GM23248 (cell line): Measurements from ENCODE around the gene ACTN1. TPM values are rescaled to one million over a fixed set of nuclear protein-coding genes. Genes with fewer than 3 reads are reported as not detected.
A peak's percentile ranks its signal among the peaks of the same experiment; 100 is the strongest.
"Not testable (repeated sequence)": the region's sequence is repeated elsewhere in the genome, so short reads cannot be mapped to it uniquely, and the experiment has no call there.

ENCODE experiments used
- DNase-seq: peaks from one replicate; pipeline ENCODE4 v3.0.0-alpha.2; 2015
- H2AFZ ChIP-seq: fragments of 200-600 bp; sonication (generic); 2 replicates; pipeline ENCODE4 v1.6.1; 2016; ENCODE audit warnings: antibody characterized with exemption
- H3F3A ChIP-seq: fragments of 200-600 bp; sonication (generic); 2 replicates; pipeline ENCODE4 v1.6.1; 2016; ENCODE audit warnings: mild to moderate bottlenecking, antibody characterized with exemption, mixed run types; ENCODE audit not compliant: insufficient read depth
- H3K27ac ChIP-seq: fragments of 200-600 bp; sonication (generic); 2 replicates; pipeline ENCODE4 v1.5.1; 2016; ENCODE audit warnings: mild to moderate bottlenecking
- H3K27me3 ChIP-seq: fragments of 200-600 bp; sonication (generic); replicated peaks from 2 replicates; pipeline ENCODE4 v1.6.1; 2016; ENCODE audit warnings: mild to moderate bottlenecking; ENCODE audit not compliant: insufficient read depth
- H3K36me3 ChIP-seq: fragments of 200-600 bp; sonication (generic); 2 replicates; pipeline ENCODE4 v1.6.1; 2016; ENCODE audit warnings: low read depth, mild to moderate bottlenecking
- H3K4me1 ChIP-seq: fragments of 200-600 bp; sonication (generic); 2 replicates; pipeline ENCODE4 v1.6.1; 2016; ENCODE audit warnings: mild to moderate bottlenecking; ENCODE audit not compliant: insufficient read depth
- H3K4me2 ChIP-seq: fragments of 200-600 bp; sonication (generic); one replicate; pipeline ENCODE4 v1.6.1; 2016; ENCODE audit warnings: mild to moderate bottlenecking; ENCODE audit not compliant: unreplicated experiment
- H3K4me3 ChIP-seq: fragments of 200-600 bp; sonication (generic); 2 replicates; pipeline ENCODE4 v1.5.1; 2016; ENCODE audit warnings: mild to moderate bottlenecking
- H3K79me2 ChIP-seq: fragments of 200-600 bp; sonication (generic); 2 replicates; pipeline ENCODE4 v1.6.1; 2016; ENCODE audit warnings: mild to moderate bottlenecking; ENCODE audit not compliant: insufficient read depth
- H3K9ac ChIP-seq: fragments of 200-600 bp; sonication (generic); 2 replicates; pipeline ENCODE4 v1.6.1; 2016; ENCODE audit warnings: mild to moderate bottlenecking
- H3K9me2 ChIP-seq: fragments of 200-600 bp; sonication (generic); 2 replicates; pipeline ENCODE4 v1.6.1; 2016; ENCODE audit warnings: mixed run types, mild to moderate bottlenecking, moderate library complexity; ENCODE audit not compliant: insufficient read depth
- H3K9me3 ChIP-seq: fragments of 200-600 bp; sonication (generic); one replicate; pipeline ENCODE4 v1.6.1; 2017; ENCODE audit warnings: low read depth
- H4K20me1 ChIP-seq: fragments of 200-600 bp; sonication (generic); 2 replicates; pipeline ENCODE4 v1.6.0; 2016; ENCODE audit not compliant: insufficient read depth
- EZH2 ChIP-seq: fragments of 200-600 bp; sonication (generic); IDR thresholded peaks from 2 replicates; pipeline ENCODE4 v1.6.1; 2018; ENCODE audit warnings: antibody characterized with exemption, mild to moderate bottlenecking; ENCODE audit not compliant: insufficient read depth, poor library complexity, severe bottlenecking
- EZH2phosphoT487 ChIP-seq: fragments of 200-600 bp; sonication (generic); IDR thresholded peaks from 2 replicates; pipeline ENCODE4 v1.6.1; 2018; ENCODE audit warnings: antibody characterized with exemption, moderate library complexity, mild to moderate bottlenecking, low read depth; ENCODE audit not compliant: insufficient read depth
- WGBS, 2 experiments: methylation state at CpG; one replicate each; pipeline ENCODE4 v1.1.6; 2015 to 2017; ENCODE audit warnings: low lambda C conversion rate in 2 of 2, low coverage in 1 of 2; ENCODE audit errors: missing lambda C conversion rate in 2 of 2; 5-methylcytosine and 5-hydroxymethylcytosine counted together
- in situ Hi-C: fragments of 300-500 bp; cut with MboI; formaldehyde crosslinking; loops from 2 replicates; pipeline ENCODE4 v1.15.0; 2020
- polyA plus RNA-seq: library from polyadenylated mRNA; unstranded; fragments of >200 nt; fragmentation: Nextera tagmentation; extraction: Ambion mirVana; gene quantifications from 2 replicates; pipeline ENCODE4 v1.2.1, GENCODE V29; 2016
- total RNA-seq: library from RNA; depleted of rRNA; stranded (reverse); fragments of >200 nt; shearing (Covaris generic); gene quantifications from 2 replicates; pipeline ENCODE4 v1.2.3, GENCODE V29; 2014

The ACTN1 gene
- total and polyA plus RNA-seq, 2 experiments from 2014 or later = 403 to 597 TPM

DNA sequence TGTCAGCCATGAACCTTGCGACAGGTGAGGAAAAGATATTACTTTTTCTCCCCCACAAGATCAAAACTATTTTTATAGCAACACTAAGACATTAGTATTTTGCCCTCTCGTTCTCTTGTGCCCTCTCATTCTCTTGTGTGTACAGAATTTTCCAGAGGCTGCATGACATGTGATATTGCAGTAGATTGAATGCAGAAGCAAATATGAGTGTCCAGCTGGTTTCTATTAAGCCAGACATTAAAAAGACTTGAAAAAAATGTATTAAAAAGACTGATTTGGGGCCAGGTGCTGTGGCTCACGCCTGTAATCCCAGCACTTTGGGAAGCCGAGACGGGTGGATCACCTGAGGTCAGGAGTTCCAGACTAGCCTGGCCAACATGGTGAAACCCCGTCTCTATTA lies 122.5 kb downstream of the ACTN1 start:
- TF ChIP-seq EZH2 = no peak
- TF ChIP-seq EZH2phosphoT487 = no peak
- no peak overlapping the region for H3K4me3 ChIP-seq
- H4K20me1 ChIP-seq = no peaks in the 10 kb centered on the region
- peak; percentile 27 for DNase-seq
- no peaks in the 10 kb centered on the region for H3K27me3 ChIP-seq
- peaks cover 9% of the 10 kb centered on the region for H3F3A ChIP-seq
- no peaks in the 10 kb centered on the region for H3K36me3 ChIP-seq
- no peaks in the 10 kb centered on the region for H3K79me2 ChIP-seq
- WGBS, 2 experiments = 46 to 52% methylated on average over 6 of the region's 6 CpGs
- no peaks in the 10 kb centered on the region for H3K9me2 ChIP-seq
- no peak overlapping the region for H2AFZ ChIP-seq
- no peaks in the 10 kb centered on the region for H3K4me1 ChIP-seq
- in situ Hi-C loops = no loop called here
- no peaks in the 10 kb centered on the region for H3K9me3 ChIP-seq
- H3K27ac ChIP-seq = no peak overlapping the region
- H3K4me2 ChIP-seq = no peak overlapping the region
- no peak overlapping the region for H3K9ac ChIP-seq

DNA sequence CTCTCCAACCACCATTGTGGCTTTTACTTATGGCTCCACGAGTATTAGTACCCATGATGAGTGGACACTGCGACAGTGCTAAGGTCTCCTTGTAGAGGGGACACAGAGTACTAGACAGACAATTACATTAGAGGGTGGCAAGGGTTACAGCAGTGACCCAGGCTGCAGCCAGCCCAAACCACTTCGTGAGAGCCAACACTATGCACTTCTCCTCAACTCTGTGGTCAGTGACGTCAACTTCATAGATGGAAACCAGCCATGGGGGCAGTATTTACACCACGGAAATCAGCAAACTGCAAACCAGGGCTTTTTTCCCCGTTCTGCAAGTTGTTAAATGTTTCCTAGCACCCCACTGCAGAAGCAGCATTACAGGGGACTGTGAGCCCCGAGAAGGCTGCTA lies 124.7 kb downstream of the ACTN1 start:
- peaks cover 9% of the 10 kb centered on the region for H3F3A ChIP-seq
- no peaks in the 10 kb centered on the region for H3K27me3 ChIP-seq
- H2AFZ ChIP-seq = no peak overlapping the region
- H3K9ac ChIP-seq = no peak overlapping the region
- TF ChIP-seq EZH2phosphoT487 (no peak), EZH2 (no peak)
- H3K9me2 ChIP-seq = no peaks in the 10 kb centered on the region
- no peaks in the 10 kb centered on the region for H3K79me2 ChIP-seq
- no peak overlapping the region for H3K4me2 ChIP-seq
- no peaks in the 10 kb centered on the region for H3K9me3 ChIP-seq
- 69 to 70% methylated on average over 7 of the region's 7 CpGs for WGBS, 2 experiments
- peak; percentile 44 for DNase-seq
- H3K36me3 ChIP-seq = no peaks in the 10 kb centered on the region
- no peak overlapping the region for H3K4me3 ChIP-seq
- in situ Hi-C loops = no loop called here
- H4K20me1 ChIP-seq = no peaks in the 10 kb centered on the region
- H3K27ac ChIP-seq = no peak overlapping the region
- no peaks in the 10 kb centered on the region for H3K4me1 ChIP-seq

DNA sequence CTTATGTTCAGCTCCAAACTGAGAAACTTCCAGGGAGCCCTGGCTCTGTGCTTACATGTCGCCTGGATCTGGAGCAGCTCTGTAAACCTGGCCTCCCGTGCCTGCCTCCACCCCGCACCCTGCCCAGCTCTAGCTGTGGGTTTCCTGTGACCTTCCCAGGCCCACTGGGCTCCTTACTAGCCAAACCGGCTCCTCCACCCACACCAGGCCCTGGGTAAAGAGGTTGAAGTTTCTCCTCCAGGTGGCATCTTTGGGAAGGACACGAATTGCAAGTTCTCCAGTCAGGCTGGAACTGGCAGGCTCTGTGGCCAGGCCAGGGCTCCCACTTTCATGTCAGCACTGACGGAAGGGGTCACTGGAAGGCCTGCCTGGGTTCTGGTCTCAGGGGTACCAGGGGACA lies 125.4 kb downstream of the ACTN1 start:
- H2AFZ ChIP-seq = no peak overlapping the region
- no peak overlapping the region for H3K4me3 ChIP-seq
- no peak for TF ChIP-seq EZH2
- TF ChIP-seq EZH2phosphoT487 = no peak
- H3K27me3 ChIP-seq = no peaks in the 10 kb centered on the region
- H3K27ac ChIP-seq = no peak overlapping the region
- no peak overlapping the region for H3K9ac ChIP-seq
- H3K9me2 ChIP-seq = no peaks in the 10 kb centered on the region
- WGBS, 2 experiments = 95 to 96% methylated on average over 6 of the region's 6 CpGs
- H3K9me3 ChIP-seq = no peaks in the 10 kb centered on the region
- no peaks in the 10 kb centered on the region for H3K79me2 ChIP-seq
- in situ Hi-C loops = no loop called here
- H3K4me1 ChIP-seq = no peaks in the 10 kb centered on the region
- H4K20me1 ChIP-seq = no peaks in the 10 kb centered on the region
- H3F3A ChIP-seq = peaks cover 9% of the 10 kb centered on the region
- no peaks in the 10 kb centered on the region for H3K36me3 ChIP-seq
- H3K4me2 ChIP-seq = no peak overlapping the region
- no peak for DNase-seq

GRCh38 chr14:68852493-68852892 lies 126.6 kb downstream of the ACTN1 start:
- WGBS, 2 experiments = 90 to 92% methylated on average over 7 of the region's 7 CpGs
- H3K9ac ChIP-seq, H3K4me2 ChIP-seq, H3K27me3 ChIP-seq, H3K27ac ChIP-seq, H3K79me2 ChIP-seq, in situ Hi-C loops, H3F3A ChIP-seq, H3K36me3 ChIP-seq, H3K4me1 ChIP-seq, H2AFZ ChIP-seq, DNase-seq, H3K9me3 ChIP-seq, H4K20me1 ChIP-seq, H3K9me2 ChIP-seq, H3K4me3 ChIP-seq: not testable (repeated sequence)

DNA sequence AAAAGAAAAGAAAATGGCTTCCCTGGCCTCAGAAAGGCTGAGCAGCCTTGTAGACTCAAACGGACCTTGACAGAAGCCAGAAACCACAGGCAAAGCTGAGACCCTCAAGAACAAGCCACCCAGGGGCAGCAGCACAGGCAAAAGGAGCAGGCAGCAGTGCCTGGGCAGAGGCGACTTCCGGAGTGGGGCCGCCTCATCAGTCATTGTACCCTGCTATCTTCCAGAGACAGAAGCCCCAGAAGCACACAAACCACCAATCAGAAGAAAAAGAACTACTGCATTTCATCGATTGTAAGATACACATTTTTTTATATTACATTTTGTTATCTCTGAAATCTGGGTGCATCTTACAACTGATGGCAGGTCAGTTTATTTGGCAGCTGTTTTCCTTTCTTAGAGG lies 128.0 kb downstream of the ACTN1 start:
- TF ChIP-seq EZH2phosphoT487 = no peak
- TF ChIP-seq EZH2 = no peak
- Histone ChIP-seq H3K4me2 (no peak overlapping the region), H3K36me3 (no peaks in the 10 kb centered on the region), H3K27ac (no peak overlapping the region), H3F3A (peaks cover 11% of the 10 kb centered on the region; the same call in 1 of the 2 replicates), H4K20me1 (no peaks in the 10 kb centered on the region), H3K4me3 (no peak overlapping the region), H2AFZ (no peak overlapping the region), H3K4me1 (no peaks in the 10 kb centered on the region), H3K79me2 (no peaks in the 10 kb centered on the region), H3K9me2 (no peaks in the 10 kb centered on the region), H3K9me3 (no peaks in the 10 kb centered on the region), H3K9ac (no peak overlapping the region), H3K27me3 (no peaks in the 10 kb centered on the region)
- WGBS, 2 experiments = 84 to 97% methylated on average over 5 of the region's 5 CpGs
- no peak for DNase-seq
- in situ Hi-C loops = no loop called here
